CD4-positive, alpha-beta T cell treated with Interferon alpha-2 for 1 hour (primary cell): ENCODE measurements around the gene ATF4.

ENCODE experiments used
- DNase-seq, 2 donors: peaks; one replicate each; pipeline ENCODE4 v3.0.0-alpha.2; 2020 to 2022

The ATF4 gene

GRCh38 chr22:39530116-39530515 is 9.8 kb downstream of the ATF4 start:
- DNase-seq = no peak

- peak in 1 of 2 donors; percentile 48 for DNase-seq
Observed at GRCh38 chr22:39530692-39531331, 10.4 kb downstream of the ATF4 start.

GRCh38 chr22:39532215-39533073 is 12.1 kb downstream of the ATF4 start, which contains the start of gene RPS19BP1:
RPS19BP1 (minus strand) TSS chr22:39532748; CDS start chr22:39532738, 10 bp downstream.
- peak; percentile 99 to 100 for DNase-seq

GRCh38 chr22:39534092-39534506 is 13.7 kb downstream of the ATF4 start:
- DNase-seq = no peak

GRCh38 chr22:39534591-39535356 is 14.4 kb downstream of the ATF4 start:
- peak; percentile 70 to 81 for DNase-seq

- no peak for DNase-seq
Observed at GRCh38 chr22:39535357-39535725, 15.0 kb downstream of the ATF4 start.

GRCh38 chr22:39535831-39536449 is 15.6 kb downstream of the ATF4 start:
- no peak for DNase-seq

GRCh38 chr22:39536711-39537110 is 16.3 kb downstream of the ATF4 start:
- no peak for DNase-seq

GRCh38 chr22:39537975-39538374 is 17.6 kb downstream of the ATF4 start:
- DNase-seq = no peak

GRCh38 chr22:39543095-39543494 is 22.7 kb downstream of the ATF4 start:
- peak in 1 of 2 donors; percentile 13 for DNase-seq

GRCh38 chr22:39545386-39546365 is 25.3 kb downstream of the ATF4 start:
- peak; percentile 18 to 75 for DNase-seq

- no peak for DNase-seq
Observed at GRCh38 chr22:39546889-39547586, 26.7 kb downstream of the ATF4 start.

GRCh38 chr22:39547587-39547947 is 27.2 kb downstream of the ATF4 start:
- DNase-seq = no peak

GRCh38 chr22:39553429-39553828 is 33.1 kb downstream of the ATF4 start:
- no peak for DNase-seq

GRCh38 chr22:39554151-39554550 is 33.8 kb downstream of the ATF4 start:
- DNase-seq = no peak

- DNase-seq = peak; percentile 40 to 57
Observed at GRCh38 chr22:39556970-39557841, 36.8 kb downstream of the ATF4 start.

- DNase-seq = no peak
Observed at GRCh38 chr22:39558254-39558727, 37.9 kb downstream of the ATF4 start.

GRCh38 chr22:39558950-39559349 is 38.6 kb downstream of the ATF4 start:
- DNase-seq = no peak

- DNase-seq = no peak
Observed at GRCh38 chr22:39559456-39560105, 39.2 kb downstream of the ATF4 start.
